Gastroesophageal sphincter (tissue), 4 donors: Measurements from ENCODE around the gene CD28. TPM values are rescaled to one million over a fixed set of nuclear protein-coding genes. Genes with fewer than 3 reads are reported as not detected.

Source experiments
- ATAC-seq: fragments of 150-250 bp; one replicate; pipeline ENCODE4 v1.9.1; 2016; ENCODE audit warnings: mild to moderate bottlenecking, moderate library complexity
- H3K27ac ChIP-seq, 4 donors: fragments of 200-600 bp; sonication (generic) in 3 of 4; 1 replicate in 3 of 4; 2 replicates in 1 of 4; pipeline ENCODE4 v1.5.1; 2016 to 2019
- H3K27me3 ChIP-seq: fragments of 200-600 bp; sonication (generic); one replicate; pipeline ENCODE4 v1.5.1; 2019
- H3K36me3 ChIP-seq, 2 donors: fragments of 200-600 bp; sonication (generic); one replicate each; pipeline ENCODE4 v1.5.1; 2019; ENCODE audit warnings: control low read depth in 1 of 2
- H3K4me1 ChIP-seq, 3 donors: fragments of 200-600 bp; sonication (generic); 1 replicate in 2 of 3; 2 replicates in 1 of 3; pipeline ENCODE4 v1.5.1; 2016 to 2019; ENCODE audit warnings: control low read depth in 2 of 3
- H3K4me3 ChIP-seq, 2 donors: fragments of 200-600 bp; sonication (generic); one replicate each; pipeline ENCODE4 v1.5.1; 2019; ENCODE audit warnings: mild to moderate bottlenecking in 1 of 2, moderate library complexity in 1 of 2
- H3K9me3 ChIP-seq, 3 donors: fragments of 200-600 bp; sonication (generic); one replicate each; pipeline ENCODE4 v1.5.1; 2017 to 2019; ENCODE audit warnings: control low read depth in 2 of 3
- EP300 ChIP-seq: sonication (generic); formaldehyde crosslinking; IDR thresholded peaks from one replicate; pipeline ENCODE4 v1.6.1; 2017; ENCODE audit warnings: antibody characterized with exemption, mild to moderate bottlenecking
- POLR2A ChIP-seq, 2 donors: fragments of 450-650 bp; IDR thresholded peaks; one replicate each; pipeline ENCODE4 v1.6.1; 2017; ENCODE audit warnings: antibody characterized with exemption in 2 of 2, mild to moderate bottlenecking in 2 of 2, moderate library complexity in 1 of 2
- POLR2AphosphoS5 ChIP-seq: sonication (generic); formaldehyde crosslinking; IDR thresholded peaks from one replicate; pipeline ENCODE4 v1.6.1; 2017; ENCODE audit warnings: antibody characterized with exemption
- WGBS, 2 donors: methylation state at CpG; one replicate each; pipeline ENCODE4 v1.1.5; 2018; ENCODE audit warnings: low coverage in 1 of 2; 5-methylcytosine and 5-hydroxymethylcytosine counted together
- total RNA-seq, 4 donors: library from RNA; depleted of rRNA; stranded (reverse); fragments of >200 nt; gene quantifications; one replicate each; pipeline ENCODE4 v1.1.0, GENCODE V29; 2016
- TF ChIP-seq, protein P1 (sequence below), 4 experiments: fragments of 200-600 bp in 2 of 4; fragments of 450-650 bp in 2 of 4; sonication (generic) in 1 of 4; IDR thresholded peaks; one replicate each; pipeline ENCODE4 v1.5.1; 2017 to 2019; ENCODE audit warnings: antibody characterized with exemption in 4 of 4, mild to moderate bottlenecking in 2 of 4, moderate library complexity in 2 of 4

The CD28 gene
- total RNA-seq, 4 donors from 2014 or later, result 0.19 to 2.3 (median 1.4) TPM

DNA sequence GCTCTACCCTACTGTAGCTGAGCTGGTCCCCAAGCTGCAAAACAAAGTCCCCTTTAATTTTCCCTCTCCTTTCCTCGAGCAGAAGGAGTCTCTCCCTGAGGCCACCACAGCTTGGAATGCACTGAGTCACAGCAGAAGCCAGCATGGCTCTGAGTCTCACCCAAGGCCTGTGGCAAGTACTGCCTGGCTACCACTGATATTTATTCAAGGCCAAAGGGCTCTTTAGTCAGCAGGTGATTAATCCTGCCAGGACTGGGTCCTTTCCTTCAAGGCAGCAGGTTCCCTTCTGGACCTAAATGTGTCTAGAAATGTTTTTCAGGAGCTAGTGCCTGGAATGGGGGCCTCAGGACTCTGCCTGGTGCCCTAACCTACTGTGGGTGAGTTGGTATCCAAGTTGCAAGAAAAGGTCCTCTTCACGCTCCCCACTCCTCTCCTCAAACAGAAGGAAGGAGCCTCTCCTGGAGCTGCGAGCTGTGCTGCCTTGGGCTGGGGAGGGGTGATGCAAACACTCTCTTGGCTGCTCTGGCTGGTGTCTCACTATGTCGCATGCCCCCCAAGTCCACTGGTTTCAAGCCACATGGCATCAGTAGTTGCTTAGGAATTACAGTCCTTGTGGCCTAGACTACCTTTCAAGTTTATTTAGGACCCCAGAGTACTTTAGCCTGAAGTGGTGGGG lies 53.4 kb downstream of the CD28 start:
- 100% methylated on average over 1 of the region's 4 CpGs; no CpG with 5 or more reads in 1 of the 2 donors for WGBS, 2 donors
- no peaks in the 10 kb centered on the region for H3K36me3 ChIP-seq
- H3K27ac ChIP-seq, result no peak overlapping the region
- TF ChIP-seq, protein P1, sequence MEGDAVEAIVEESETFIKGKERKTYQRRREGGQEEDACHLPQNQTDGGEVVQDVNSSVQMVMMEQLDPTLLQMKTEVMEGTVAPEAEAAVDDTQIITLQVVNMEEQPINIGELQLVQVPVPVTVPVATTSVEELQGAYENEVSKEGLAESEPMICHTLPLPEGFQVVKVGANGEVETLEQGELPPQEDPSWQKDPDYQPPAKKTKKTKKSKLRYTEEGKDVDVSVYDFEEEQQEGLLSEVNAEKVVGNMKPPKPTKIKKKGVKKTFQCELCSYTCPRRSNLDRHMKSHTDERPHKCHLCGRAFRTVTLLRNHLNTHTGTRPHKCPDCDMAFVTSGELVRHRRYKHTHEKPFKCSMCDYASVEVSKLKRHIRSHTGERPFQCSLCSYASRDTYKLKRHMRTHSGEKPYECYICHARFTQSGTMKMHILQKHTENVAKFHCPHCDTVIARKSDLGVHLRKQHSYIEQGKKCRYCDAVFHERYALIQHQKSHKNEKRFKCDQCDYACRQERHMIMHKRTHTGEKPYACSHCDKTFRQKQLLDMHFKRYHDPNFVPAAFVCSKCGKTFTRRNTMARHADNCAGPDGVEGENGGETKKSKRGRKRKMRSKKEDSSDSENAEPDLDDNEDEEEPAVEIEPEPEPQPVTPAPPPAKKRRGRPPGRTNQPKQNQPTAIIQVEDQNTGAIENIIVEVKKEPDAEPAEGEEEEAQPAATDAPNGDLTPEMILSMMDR (IDR thresholded peaks at IDR 0.05), result no peak
- TF ChIP-seq POLR2AphosphoS5 (no peak), POLR2A (IDR thresholded peaks at IDR 0.05) (no peak), EP300 (no peak)
- H3K4me1 ChIP-seq, result peaks cover 0 to 9% (median 0%) of the 10 kb centered on the region in 3 donors
- no peaks in the 10 kb centered on the region for H3K27me3 ChIP-seq
- no peak overlapping the region for H3K4me3 ChIP-seq
- H3K9me3 ChIP-seq, result peaks cover 0 to 22% (median 0%) of the 10 kb centered on the region in 3 donors
- no peak for ATAC-seq

DNA sequence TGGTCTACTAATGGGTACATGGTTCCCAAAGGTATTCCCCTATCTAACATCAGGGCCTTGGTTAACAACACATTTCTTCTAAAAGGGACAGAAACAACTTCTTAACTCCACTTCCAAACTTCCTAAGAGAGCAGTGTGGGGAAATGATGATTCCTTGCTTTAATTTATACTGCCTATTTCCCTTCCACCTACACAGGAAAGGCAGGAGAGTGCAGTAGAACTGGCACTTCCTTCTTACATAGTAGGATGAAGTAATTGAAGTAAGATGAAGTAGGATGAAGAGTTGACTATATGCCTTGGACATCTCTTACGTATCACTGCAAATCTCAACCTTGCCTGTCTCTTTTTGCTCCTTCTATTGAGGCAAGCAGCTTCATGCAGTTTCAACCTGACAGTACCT lies 54.7 kb downstream of the CD28 start:
- ATAC-seq, result no peak
- peaks cover 0 to 11% (median 0%) of the 10 kb centered on the region in 3 donors for H3K9me3 ChIP-seq
- no peak overlapping the region for H3K27ac ChIP-seq
- H3K36me3 ChIP-seq, result no peaks in the 10 kb centered on the region
- H3K4me1 ChIP-seq, result peaks cover 0 to 9% (median 0%) of the 10 kb centered on the region in 3 donors
- 90 to 100% methylated on average over 1 of the region's 1 CpG for WGBS, 2 donors
- no peak overlapping the region for H3K4me3 ChIP-seq
- no peaks in the 10 kb centered on the region for H3K27me3 ChIP-seq
- TF ChIP-seq, protein P1 (IDR thresholded peaks at IDR 0.05), result no peak
- no peak for TF ChIP-seq POLR2A (IDR thresholded peaks at IDR 0.05)
- no peak for TF ChIP-seq EP300
- TF ChIP-seq POLR2AphosphoS5, result no peak

DNA sequence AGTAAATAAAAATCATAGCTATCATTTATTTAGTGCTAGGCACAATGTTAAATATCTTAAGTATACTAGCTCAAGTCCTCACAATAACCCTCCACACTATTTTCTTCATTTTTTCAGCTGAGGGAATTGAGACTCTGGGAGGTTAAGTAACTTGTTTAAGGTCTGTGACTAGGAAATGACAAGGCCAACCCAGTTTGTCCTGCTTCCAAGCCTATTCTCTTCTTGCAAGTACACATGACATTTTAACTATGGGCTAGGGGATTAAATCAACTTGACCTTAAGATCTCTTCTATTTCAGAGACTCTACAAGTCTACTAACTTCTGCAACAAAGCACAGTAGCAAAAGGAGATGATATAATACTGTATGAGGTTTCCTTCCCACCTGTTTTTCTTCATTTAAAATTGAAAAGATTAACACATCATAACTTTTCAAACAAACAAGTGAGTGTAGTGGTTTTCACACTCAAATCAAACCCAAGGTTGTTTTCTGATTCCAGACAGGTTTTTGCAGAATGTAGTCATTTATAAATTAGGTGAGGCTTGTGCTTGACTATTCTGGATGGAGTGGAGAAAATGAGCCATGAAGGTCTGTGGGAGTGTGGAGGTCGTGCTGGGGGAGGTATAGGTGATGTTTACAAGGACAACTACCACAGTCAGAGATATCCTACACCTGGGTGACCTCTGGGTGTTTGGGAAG lies 57.0 kb downstream of the CD28 start:
- TF ChIP-seq POLR2AphosphoS5, result no peak
- no peak for TF ChIP-seq EP300
- TF ChIP-seq POLR2A (IDR thresholded peaks at IDR 0.05), result no peak
- H3K4me1 ChIP-seq, result peaks cover 0 to 9% (median 0%) of the 10 kb centered on the region in 3 donors
- no peaks in the 10 kb centered on the region for H3K36me3 ChIP-seq
- no peaks in the 10 kb centered on the region for H3K9me3 ChIP-seq
- ATAC-seq, result no peak
- WGBS, 2 donors, result 50 to 75% methylated on average over 1 of the region's 1 CpG
- no peak overlapping the region for H3K27ac ChIP-seq
- H3K27me3 ChIP-seq, result no peaks in the 10 kb centered on the region
- H3K4me3 ChIP-seq, result no peak overlapping the region

DNA sequence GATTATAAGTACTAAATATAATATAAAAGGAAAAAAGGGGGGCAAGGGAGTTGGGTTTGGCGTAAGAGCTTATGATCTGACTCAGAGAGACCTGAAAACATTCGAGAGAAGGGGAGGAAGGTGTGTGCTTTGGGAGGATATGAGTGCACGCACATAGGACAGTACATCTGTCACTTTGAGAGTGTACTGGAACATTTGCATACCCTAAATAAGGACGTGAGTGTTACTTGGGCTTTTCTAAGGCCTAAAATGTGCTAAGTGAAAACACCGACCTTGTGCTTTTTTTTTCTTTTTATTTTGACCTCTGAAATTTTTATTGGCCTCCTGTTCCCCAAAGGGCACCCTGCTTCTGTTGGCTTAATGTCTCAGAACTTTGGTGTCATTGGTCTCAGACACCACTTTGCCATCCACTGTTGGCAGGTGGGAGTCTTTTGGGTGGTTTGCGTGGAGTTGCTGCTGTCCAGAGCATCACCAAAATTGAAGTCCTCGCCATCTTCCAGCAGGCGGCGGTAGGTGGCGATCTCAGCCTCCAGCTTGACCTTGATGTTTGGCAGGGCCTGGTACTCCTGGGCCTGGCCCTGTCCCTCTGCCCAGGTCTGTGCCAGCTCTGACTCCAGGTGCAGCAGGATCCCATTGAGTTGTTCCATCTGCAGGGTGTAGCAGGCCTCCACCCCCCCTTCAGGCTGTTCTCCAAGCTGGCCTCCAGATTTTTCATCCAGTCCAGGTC lies 57.7 kb downstream of the CD28 start:
- 64 to 66% methylated on average over 5 to 8 of the region's 10 CpGs for WGBS, 2 donors
- Histone ChIP-seq H3K27me3 (no peaks in the 10 kb centered on the region), H3K27ac (no peak overlapping the region), H3K4me3 (no peak overlapping the region), H3K36me3 (no peaks in the 10 kb centered on the region), H3K4me1 (peaks cover 0 to 9% (median 0%) of the 10 kb centered on the region in 3 donors), H3K9me3 (no peaks in the 10 kb centered on the region)
- ATAC-seq, result no peak
- TF ChIP-seq, protein P1 (IDR thresholded peaks at IDR 0.05), result no peak
- no peak for TF ChIP-seq EP300
- no peak for TF ChIP-seq POLR2AphosphoS5
- no peak for TF ChIP-seq POLR2A (IDR thresholded peaks at IDR 0.05)

DNA sequence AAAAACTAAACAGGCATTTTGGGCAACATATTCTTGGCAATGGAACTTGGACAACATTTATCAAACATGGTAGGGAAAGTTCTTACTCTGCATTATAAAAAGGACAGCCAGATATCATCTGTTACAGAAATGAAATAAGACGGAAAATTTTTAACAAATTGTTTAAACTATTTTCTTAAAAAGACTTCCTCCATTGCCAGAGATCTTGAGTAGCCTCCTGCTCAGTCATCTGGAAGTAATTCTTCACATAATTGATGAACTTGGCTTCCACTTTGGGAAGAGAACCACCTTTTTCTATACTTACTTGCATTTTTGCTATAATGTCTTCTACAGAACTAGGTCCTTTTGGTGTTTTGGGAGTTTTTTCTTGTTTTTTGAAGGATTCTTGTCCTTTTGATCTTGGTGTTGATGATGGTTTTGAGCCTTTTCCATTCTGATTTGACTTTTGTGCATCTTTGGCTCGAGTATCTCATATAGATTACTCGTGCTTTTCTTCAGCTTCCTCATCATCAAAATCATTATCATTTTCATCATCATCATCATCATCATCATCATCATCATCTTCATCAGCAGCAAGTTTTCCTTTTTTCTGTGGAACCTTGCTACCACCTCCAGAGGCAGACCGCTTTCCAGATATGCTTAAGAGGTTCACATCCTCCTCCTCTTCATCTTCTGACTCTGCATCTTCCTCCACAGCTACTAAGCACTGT lies 66.2 kb downstream of the CD28 start:
- 45 to 67% methylated on average over 1 to 4 of the region's 4 CpGs for WGBS, 2 donors
- Histone ChIP-seq H3K4me3 (no peak overlapping the region), H3K9me3 (no peaks in the 10 kb centered on the region), H3K36me3 (no peaks in the 10 kb centered on the region), H3K4me1 (no peaks in the 10 kb centered on the region), H3K27me3 (no peaks in the 10 kb centered on the region), H3K27ac (no peak overlapping the region)
- no peak for ATAC-seq
- TF ChIP-seq, protein P1 (IDR thresholded peaks at IDR 0.05), result no peak
- TF ChIP-seq POLR2AphosphoS5, result no peak
- no peak for TF ChIP-seq EP300
- no peak for TF ChIP-seq POLR2A (IDR thresholded peaks at IDR 0.05)
